Measurements from ENCODE around the gene SETD2. TPM values are rescaled to one million over a fixed set of nuclear protein-coding genes. Genes with fewer than 3 reads are reported as not detected.

SETD2 gene
- total RNA-seq, 1 experiment from 2014 or later: 28.8 TPM

- no peak for TF ChIP-seq EZH2 (IDR thresholded peaks at IDR 0.05; ENCODE audit: borderline replicate concordance, low read depth, low read length, poor library complexity, severe bottlenecking)
- no peak for TF ChIP-seq CTCF (conservative IDR thresholded peaks at IDR 0.05; ENCODE audit: low read depth, low read length)
- ChIA-PET CTCF (no interaction called here), POLR2A (ENCODE audit: low non-redundant PET) (interaction anchor here (0.6 kb wide), 1 partner anchor 136 kb away, joined by 4 read pairs; no protein-coding TSS in a partner anchor)
- Histone ChIP-seq H3K27me3 (replicated peaks; ENCODE audit: insufficient read depth, low read depth, low read length, poor library complexity) (no peaks in the 10 kb centered on the region), H3K4me1 (ENCODE audit: insufficient read depth, low read length, poor library complexity, severe bottlenecking) (no peaks in the 10 kb centered on the region), H3K9me3 (ENCODE audit: low read depth, low read length, poor library complexity, severe bottlenecking) (no peaks in the 10 kb centered on the region), H3K36me3 (ENCODE audit: insufficient read depth, low read length, poor library complexity, severe bottlenecking) (peaks cover 8% of the 10 kb centered on the region), H3K27ac (ENCODE audit: low read depth, low read length, poor library complexity, severe bottlenecking) (no peak overlapping the region), H3K4me3 (ENCODE audit: low read depth, low read length, poor library complexity, severe bottlenecking) (no peak overlapping the region)
- BruUV-seq (replicated peaks): no TSS peak
- intact Hi-C loops (cut with micrococcal nuclease; ENCODE audit: unreplicated experiment): no loop called here
- DNase-seq (ENCODE audit: low spot score): no peak
Observed at GRCh38 chr3:47096959-47097358, 67.0 kb downstream of the SETD2 start.

GRCh38 chr3:47092090-47092489 is 71.8 kb downstream of the SETD2 start:
- Histone ChIP-seq H3K27me3 (replicated peaks; ENCODE audit: insufficient read depth, low read depth, low read length, poor library complexity) (no peaks in the 10 kb centered on the region), H3K4me3 (ENCODE audit: low read depth, low read length, poor library complexity, severe bottlenecking) (no peak overlapping the region), H3K4me1 (ENCODE audit: insufficient read depth, low read length, poor library complexity, severe bottlenecking) (no peaks in the 10 kb centered on the region), H3K9me3 (ENCODE audit: low read depth, low read length, poor library complexity, severe bottlenecking) (no peaks in the 10 kb centered on the region), H3K36me3 (ENCODE audit: insufficient read depth, low read length, poor library complexity, severe bottlenecking) (no peaks in the 10 kb centered on the region), H3K27ac (ENCODE audit: low read depth, low read length, poor library complexity, severe bottlenecking) (no peak overlapping the region)
- ChIA-PET CTCF (no interaction called here), POLR2A (ENCODE audit: low non-redundant PET) (no interaction called here)
- intact Hi-C loops (cut with micrococcal nuclease; ENCODE audit: unreplicated experiment): no loop called here
- DNase-seq (ENCODE audit: low spot score): no peak
- BruUV-seq (replicated peaks): no TSS peak
- no peak for TF ChIP-seq CTCF (conservative IDR thresholded peaks at IDR 0.05; ENCODE audit: low read depth, low read length)
- TF ChIP-seq EZH2 (IDR thresholded peaks at IDR 0.05; ENCODE audit: borderline replicate concordance, low read depth, low read length, poor library complexity, severe bottlenecking): no peak

- H3K4me1 ChIP-seq (ENCODE audit: insufficient read depth, low read length, poor library complexity, severe bottlenecking): no peaks in the 10 kb centered on the region
- ChIA-PET POLR2A (ENCODE audit: low non-redundant PET) (interaction anchor here (0.6 kb wide), 1 partner anchor 113 kb away, joined by 7 read pairs; no protein-coding TSS in a partner anchor), CTCF (no interaction called here)
- no peak overlapping the region for H3K27ac ChIP-seq (ENCODE audit: low read depth, low read length, poor library complexity, severe bottlenecking)
- intact Hi-C loops (cut with micrococcal nuclease; ENCODE audit: unreplicated experiment): no loop called here
- H3K27me3 ChIP-seq (replicated peaks; ENCODE audit: insufficient read depth, low read depth, low read length, poor library complexity): no peaks in the 10 kb centered on the region
- no TSS peak for BruUV-seq (replicated peaks)
- no peaks in the 10 kb centered on the region for H3K36me3 ChIP-seq (ENCODE audit: insufficient read depth, low read length, poor library complexity, severe bottlenecking)
- TF ChIP-seq CTCF (conservative IDR thresholded peaks at IDR 0.05; ENCODE audit: low read depth, low read length) (no peak), EZH2 (IDR thresholded peaks at IDR 0.05; ENCODE audit: borderline replicate concordance, low read depth, low read length, poor library complexity, severe bottlenecking) (no peak)
- no peak for DNase-seq (ENCODE audit: low spot score)
- H3K4me3 ChIP-seq (ENCODE audit: low read depth, low read length, poor library complexity, severe bottlenecking): no peak overlapping the region
- H3K9me3 ChIP-seq (ENCODE audit: low read depth, low read length, poor library complexity, severe bottlenecking): no peaks in the 10 kb centered on the region
Observed at GRCh38 chr3:47089630-47090029, 74.3 kb downstream of the SETD2 start.

Data from A673 (cell line).